Stomach (tissue), 4 donors: ENCODE measurements around the gene ZFP64.

Experiments
- EP300 ChIP-seq: sonication (generic); formaldehyde crosslinking; IDR thresholded peaks from one replicate; pipeline ENCODE4 v1.6.1; 2017; ENCODE audit warnings: antibody characterized with exemption
- POLR2A ChIP-seq, 4 donors: fragments of 450-650 bp; IDR thresholded peaks; one replicate each; pipeline ENCODE4 v1.6.1; 2016; ENCODE audit warnings: antibody characterized with exemption in 4 of 4, control low read depth in 2 of 4, mild to moderate bottlenecking in 1 of 4, moderate library complexity in 1 of 4
- POLR2AphosphoS5 ChIP-seq, 3 donors: sonication (generic); formaldehyde crosslinking; IDR thresholded peaks; one replicate each; pipeline ENCODE4 v1.6.1; 2016; ENCODE audit warnings: antibody characterized with exemption in 3 of 3
- TF ChIP-seq, protein P1 (sequence below), 7 experiments: fragments of 450-650 bp in 4 of 7; fragments of 200-600 bp in 3 of 7; sonication (generic) in 3 of 7; IDR thresholded peaks; one replicate each; pipeline ENCODE4 v1.5.1; 2016 to 2019; ENCODE audit warnings: antibody characterized with exemption in 7 of 7, control low read depth in 2 of 7, mild to moderate bottlenecking in 1 of 7

DNA sequence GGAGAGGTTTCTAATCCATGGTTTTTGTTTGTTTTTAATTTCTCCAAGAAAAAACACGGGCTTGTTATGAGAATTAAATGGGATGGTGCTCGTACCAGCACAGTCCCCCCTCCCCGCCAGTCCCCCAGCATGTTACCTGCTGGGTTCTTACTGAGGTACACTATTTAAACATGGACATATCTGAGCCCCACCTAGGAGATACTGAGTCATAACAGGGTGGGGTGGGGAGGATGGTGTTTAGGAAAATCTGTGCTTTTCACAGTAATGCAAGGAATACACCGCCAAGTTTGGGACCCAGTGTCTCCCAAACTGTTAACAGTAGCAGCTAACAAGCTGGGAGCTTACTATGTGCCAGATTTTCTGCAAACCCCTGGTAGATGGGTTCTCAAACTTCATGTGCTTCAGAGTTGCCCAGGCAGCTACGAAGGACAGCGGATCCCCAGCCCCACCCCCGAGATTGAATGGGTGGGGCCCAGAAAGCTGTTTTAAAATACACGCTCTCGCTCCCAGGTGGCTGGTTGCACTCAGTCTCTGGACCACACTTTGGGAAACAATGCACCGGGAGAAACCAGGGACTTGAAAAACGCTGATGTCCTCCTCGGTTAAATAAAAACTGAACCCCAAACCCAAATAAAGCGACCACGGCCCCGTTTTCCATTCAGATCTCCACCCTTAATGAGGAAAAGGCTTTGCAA lies 995 bp downstream of the ZFP64 start:
- TF ChIP-seq POLR2A (IDR thresholded peaks at IDR 0.05) (no peak), EP300 (no peak), POLR2AphosphoS5 (IDR thresholded peaks at IDR 0.05) (no peak)
- TF ChIP-seq, protein P1, sequence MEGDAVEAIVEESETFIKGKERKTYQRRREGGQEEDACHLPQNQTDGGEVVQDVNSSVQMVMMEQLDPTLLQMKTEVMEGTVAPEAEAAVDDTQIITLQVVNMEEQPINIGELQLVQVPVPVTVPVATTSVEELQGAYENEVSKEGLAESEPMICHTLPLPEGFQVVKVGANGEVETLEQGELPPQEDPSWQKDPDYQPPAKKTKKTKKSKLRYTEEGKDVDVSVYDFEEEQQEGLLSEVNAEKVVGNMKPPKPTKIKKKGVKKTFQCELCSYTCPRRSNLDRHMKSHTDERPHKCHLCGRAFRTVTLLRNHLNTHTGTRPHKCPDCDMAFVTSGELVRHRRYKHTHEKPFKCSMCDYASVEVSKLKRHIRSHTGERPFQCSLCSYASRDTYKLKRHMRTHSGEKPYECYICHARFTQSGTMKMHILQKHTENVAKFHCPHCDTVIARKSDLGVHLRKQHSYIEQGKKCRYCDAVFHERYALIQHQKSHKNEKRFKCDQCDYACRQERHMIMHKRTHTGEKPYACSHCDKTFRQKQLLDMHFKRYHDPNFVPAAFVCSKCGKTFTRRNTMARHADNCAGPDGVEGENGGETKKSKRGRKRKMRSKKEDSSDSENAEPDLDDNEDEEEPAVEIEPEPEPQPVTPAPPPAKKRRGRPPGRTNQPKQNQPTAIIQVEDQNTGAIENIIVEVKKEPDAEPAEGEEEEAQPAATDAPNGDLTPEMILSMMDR (IDR thresholded peaks at IDR 0.05), result no peak
